ENCODE data around the gene CENPX.
A peak's percentile ranks its signal among the peaks of the same experiment; 100 is the strongest.

Gene CENPX

GRCh38 chr17:82021900-82022309, 773 bp downstream of the CENPX start:
- no peak for DNase-seq

DNA sequence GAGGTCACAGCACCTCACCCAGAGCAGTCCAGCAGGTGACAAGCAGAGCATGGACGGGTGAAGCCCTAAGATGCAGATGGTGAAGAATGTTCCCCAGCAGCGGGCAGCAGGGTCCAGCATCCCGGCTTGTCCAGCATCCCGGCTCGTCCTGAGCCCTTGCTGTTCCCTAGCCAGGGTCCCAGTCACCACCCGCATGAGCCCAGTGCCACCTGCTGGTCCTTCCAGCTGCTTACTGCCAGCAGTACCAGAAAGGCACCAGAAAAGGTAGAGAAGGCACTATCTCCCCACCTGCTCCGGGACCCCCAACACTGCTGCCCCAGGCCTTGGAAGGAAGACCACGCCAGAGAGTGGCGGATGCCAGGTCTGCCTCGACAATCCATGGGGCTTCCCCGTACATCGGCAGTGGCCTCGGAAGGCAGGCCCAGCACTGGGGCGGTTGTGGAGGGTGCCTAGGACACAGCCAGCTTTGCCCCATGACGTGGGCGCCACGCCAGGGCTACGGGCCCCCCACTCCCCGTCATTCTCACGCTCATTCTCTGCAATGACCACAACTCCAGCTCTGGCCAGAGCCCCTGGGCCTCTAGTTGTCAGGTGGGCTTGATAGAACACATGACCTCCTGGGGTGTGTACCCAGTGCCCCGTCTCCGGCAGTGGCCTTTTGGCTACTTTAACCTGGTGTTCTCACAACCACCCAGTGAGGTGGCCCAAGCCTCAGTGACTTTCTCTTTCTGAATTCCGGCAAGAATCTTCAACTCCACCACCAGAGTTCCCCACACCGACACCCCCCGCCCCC, 1.4 kb downstream of the CENPX start:
- peak; percentile 76 for DNase-seq

- no peak for DNase-seq
Measured at GRCh38 chr17:82020572-82021106, 2.0 kb downstream of the CENPX start.

GRCh38 chr17:82019690-82020571, 2.7 kb downstream of the CENPX start:
- DNase-seq: no peak

GRCh38 chr17:82018989-82019689, 3.5 kb downstream of the CENPX start:
- DNase-seq: no peak

DNA sequence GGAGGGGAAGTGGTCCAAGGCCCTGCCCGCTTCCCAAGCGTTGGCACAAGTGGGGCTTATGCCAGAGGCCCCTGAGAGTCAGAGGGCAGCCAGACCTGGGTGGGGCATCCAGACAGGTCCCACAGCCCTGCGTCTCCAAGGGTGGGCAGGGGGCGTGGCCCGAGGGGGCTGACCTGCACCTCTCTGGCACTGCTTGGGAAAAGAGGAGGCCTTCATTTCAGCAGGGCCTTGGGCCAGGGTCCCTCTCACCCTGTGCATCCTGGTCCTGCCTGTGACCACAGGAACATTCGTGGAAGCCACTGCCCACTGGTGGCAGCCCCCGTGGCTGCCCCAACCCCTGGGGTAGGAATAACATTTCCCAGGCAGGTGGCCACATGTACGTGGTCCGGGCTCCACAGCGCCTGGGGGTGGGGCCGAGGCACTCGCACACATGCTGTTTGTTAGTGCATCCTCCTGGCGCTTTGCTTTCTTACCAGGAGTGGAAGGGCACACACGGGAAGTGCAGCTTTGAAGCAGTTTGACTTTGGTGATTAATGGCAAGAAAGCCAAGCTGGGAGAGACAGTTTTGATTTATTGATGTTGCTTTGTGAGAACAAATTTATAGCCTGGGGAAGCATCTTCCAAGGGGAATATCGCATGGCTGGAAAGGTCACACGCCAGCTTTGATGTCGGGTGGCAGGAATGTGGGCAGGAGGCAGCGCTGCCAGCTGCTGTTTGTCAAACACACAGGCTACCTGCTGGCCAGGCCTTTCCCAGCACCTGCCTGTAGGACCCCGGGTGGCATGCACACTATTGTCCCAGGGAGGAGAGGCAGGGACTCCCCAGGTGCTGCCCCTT, 4.3 kb downstream of the CENPX start:
- no peak for DNase-seq

GRCh38 chr17:82017612-82018151, 5.0 kb downstream of the CENPX start:
- DNase-seq: no peak

- no peak for DNase-seq
Measured at GRCh38 chr17:82016875-82017459, 5.7 kb downstream of the CENPX start.

DNA sequence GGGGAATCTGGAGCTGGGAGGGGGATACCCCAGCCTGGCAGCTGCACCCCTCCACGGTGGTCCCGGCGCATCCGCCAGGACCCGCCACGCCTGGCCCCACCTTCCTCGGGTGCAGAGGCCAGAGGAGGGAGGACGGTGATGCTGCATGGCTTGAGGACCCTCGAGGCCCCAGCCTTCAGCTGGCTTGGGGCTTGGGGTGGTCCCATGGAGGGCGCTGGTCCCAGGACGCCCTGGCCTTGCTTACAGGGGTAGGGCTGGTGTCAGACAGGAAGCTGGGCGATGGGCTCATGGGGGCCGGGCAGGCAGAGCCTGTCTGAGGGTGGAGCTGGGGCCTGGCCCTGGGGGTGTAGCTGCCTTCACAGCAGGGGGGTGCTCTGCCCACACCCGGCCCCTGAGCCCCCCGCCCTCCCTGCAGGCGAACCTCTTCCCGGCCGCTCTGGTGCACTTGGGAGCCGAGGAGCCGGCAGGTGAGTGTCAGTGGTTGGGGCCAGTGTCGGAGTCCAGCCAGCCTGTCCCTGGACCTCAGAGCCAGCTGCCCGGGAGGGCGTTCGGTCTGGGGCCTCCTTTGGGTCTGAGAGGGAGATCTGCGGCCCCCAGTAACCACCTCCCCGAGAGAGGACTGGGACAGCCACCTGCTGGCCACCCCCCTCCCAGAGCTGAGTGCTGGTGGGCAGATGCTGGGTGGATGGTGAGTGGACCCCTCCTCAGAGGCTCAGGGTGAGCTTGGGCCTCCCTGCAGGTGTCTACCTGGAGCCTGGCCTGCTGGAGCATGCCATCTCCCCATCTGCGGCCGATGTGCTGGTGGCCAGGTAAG, 6.4 kb downstream of the CENPX start:
- DNase-seq: no peak

DNA sequence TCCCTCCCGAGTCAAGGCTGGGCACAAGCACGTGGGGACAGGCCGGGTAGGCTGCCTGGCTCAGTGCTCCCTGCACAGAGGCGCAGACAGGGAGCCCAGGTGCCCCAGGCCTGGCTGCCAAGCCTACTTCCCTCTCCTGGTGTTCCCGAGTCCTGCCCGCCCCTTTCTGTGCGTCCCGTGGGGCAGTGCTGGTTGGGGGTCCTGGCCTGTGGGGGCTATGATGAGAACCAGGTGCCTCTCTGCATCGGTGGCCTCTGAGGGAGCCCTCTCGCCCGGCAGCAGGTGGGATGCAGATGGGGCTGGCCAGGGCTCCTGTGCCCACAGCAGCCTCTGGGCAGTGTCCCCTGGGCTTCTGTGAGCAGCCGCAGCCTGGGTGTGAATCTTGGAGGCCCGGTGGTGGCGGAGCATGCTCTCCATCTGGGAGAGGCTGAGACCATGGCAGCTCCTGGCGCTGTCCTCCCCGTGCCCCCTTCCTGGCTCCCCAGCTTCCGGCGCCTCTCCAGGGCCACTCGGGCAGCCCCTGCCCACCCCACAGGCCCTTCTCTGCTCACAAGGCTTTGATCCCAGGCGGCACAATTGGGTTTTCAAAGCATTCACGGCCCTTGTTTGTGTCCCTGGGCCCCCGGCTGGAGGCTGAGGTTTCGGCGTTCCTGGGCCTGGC, 7.2 kb downstream of the CENPX start:
- no peak for DNase-seq

GRCh38 chr17:82014971-82015310, 7.7 kb downstream of the CENPX start:
- no peak for DNase-seq

GRCh38 chr17:82014432-82014831, 8.2 kb downstream of the CENPX start:
- no peak for DNase-seq

DNA sequence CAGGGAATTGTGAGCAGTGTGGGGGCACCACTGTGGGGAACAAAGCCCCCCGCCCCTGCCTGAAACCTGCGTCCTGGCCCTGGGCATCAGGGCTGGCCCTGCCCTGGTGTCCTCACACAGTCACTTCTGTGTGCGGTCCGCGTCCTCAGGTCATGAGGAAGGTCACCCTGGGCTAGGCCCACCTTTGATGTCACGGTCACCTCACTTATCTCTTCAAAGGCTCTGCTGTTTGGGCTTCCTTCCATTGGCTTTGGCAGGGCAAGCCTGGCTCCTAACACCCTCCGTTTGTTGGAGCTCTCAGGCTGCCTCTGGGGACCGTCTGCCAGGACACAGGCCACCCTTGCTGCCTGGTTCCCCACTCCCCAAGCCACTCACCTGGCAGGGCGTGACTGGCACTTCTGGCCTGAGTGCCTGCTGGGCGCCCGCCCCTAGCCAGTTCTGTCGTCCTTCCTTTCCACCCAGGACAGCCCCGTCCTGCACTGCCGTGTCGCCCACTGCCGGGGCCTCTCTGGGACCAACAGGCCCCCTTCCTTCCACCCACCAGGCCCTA, 8.8 kb downstream of the CENPX start:
- no peak for DNase-seq

DNA sequence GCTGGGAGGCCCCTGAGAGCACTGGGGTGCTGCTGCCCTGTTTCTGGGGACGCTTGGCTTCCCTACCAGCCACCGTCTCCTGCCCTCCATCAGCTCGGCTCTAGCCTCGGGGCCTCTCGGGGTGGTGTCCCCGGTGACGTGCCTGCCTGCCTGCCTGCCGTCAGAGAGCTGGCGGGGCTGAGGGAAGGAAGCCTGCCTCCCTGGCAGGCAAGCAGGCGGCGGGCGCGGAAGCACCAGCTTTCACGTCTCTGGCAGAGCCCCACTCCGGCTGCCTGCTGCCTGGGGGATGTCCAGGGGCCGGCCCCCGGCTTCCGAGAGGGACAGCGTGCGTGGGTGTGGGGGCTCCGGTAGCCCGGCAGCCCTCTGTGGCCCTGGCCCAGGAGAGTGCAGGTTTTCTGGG, 9.3 kb downstream of the CENPX start:
- peak; percentile 79 for DNase-seq

- no peak for DNase-seq
Measured at GRCh38 chr17:82012640-82013295, 9.9 kb downstream of the CENPX start.

GRCh38 chr17:82012261-82012639, 10.4 kb downstream of the CENPX start:
- no peak for DNase-seq

DNA sequence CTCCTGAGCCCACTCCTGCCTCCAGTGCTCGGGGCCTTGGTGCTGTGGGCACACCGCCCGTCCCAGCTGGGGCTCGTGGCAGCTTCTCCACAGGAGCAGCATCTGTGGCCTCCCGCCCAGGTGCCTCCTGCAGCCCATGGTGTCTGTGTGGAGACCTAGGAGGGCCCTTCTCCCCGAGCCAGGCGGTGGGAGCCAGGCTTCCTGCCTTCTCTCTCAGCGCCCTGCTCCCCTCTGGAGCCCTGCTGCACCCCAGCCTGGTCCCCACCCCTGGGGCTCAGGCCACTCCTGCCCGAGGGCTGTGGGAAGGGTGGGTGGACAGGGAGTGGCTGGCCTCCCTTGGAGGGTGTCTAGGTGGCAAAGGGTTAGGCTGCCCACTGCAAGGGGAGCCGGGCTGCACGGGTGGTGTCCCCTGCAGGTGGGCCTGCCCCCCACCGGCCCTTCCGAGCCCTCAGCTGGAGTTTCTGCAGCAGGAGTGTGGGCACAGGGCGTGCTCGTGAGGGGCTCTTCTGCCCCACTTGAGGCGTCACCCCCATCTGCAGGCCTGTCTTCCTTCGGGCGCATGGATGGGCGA, 11.0 kb downstream of the CENPX start:
- no peak for DNase-seq

- DNase-seq: no peak
Measured at GRCh38 chr17:82010575-82011525, 11.8 kb downstream of the CENPX start.
